ENCODE data around the gene CDH4.

The CDH4 gene

GRCh38 chr20:61522498-61523090 lies 270.5 kb downstream of the CDH4 start:
- no CpG with 5 or more reads among the region's 25 CpGs for WGBS (ENCODE audit: extremely low coverage, insufficient coverage, low lambda C conversion rate)
- Histone ChIP-seq H3K4ac (ENCODE audit: low read depth, low read length) (no peak overlapping the region), H4K5ac (ENCODE audit: low read length) (no peak overlapping the region)

GRCh38 chr20:61523145-61523544 lies 271.1 kb downstream of the CDH4 start:
- no peaks in the 10 kb centered on the region for H3K27me3 ChIP-seq (ENCODE audit: insufficient read depth, low read length, poor library complexity)
- H3K18ac ChIP-seq (ENCODE audit: low read length): no peak overlapping the region
- no peak overlapping the region for H4K5ac ChIP-seq (ENCODE audit: low read length)
- H3K27ac ChIP-seq (ENCODE audit: low read depth, low read length): no peak overlapping the region
- no peak overlapping the region for H3K4me2 ChIP-seq (ENCODE audit: low read length)
- H2AK5ac ChIP-seq (ENCODE audit: low read length): no peak overlapping the region
- H2BK5ac ChIP-seq (ENCODE audit: low read length): no peak overlapping the region
- DNase-seq: no peak
- WGBS (ENCODE audit: extremely low coverage, insufficient coverage, low lambda C conversion rate): no CpG with 5 or more reads among the region's 19 CpGs
- H3K4me3 ChIP-seq (ENCODE audit: low read length): no peak overlapping the region
- no peaks in the 10 kb centered on the region for H3K79me1 ChIP-seq (ENCODE audit: low read length)
- peaks cover 2% of the 10 kb centered on the region for H3K4me1 ChIP-seq (ENCODE audit: control insufficient read depth, low read depth, low read length)
- no peak overlapping the region for H4K8ac ChIP-seq (ENCODE audit: low read depth, low read length)
- no peak overlapping the region for H2BK15ac ChIP-seq (replicated peaks; ENCODE audit: low read depth)
- no peaks in the 10 kb centered on the region for H3K36me3 ChIP-seq (ENCODE audit: control insufficient read depth, insufficient read depth, low read length)
- H3K79me2 ChIP-seq (ENCODE audit: control insufficient read depth, insufficient read depth, low read length): no peaks in the 10 kb centered on the region
- no peak overlapping the region for H3K56ac ChIP-seq (ENCODE audit: low read length)
- H2BK120ac ChIP-seq (ENCODE audit: low read depth, low read length): no peak overlapping the region
- H3K9ac ChIP-seq (ENCODE audit: low read length): no peak overlapping the region
- H3K23ac ChIP-seq (ENCODE audit: low read length): no peak overlapping the region
- H3K4ac ChIP-seq (ENCODE audit: low read depth, low read length): no peak overlapping the region

More at GRCh38 chr20:61522498-61523090, 270.5 kb downstream of the CDH4 start:
- Histone ChIP-seq H3K79me2 (ENCODE audit: control insufficient read depth, insufficient read depth, low read length) (no peaks in the 10 kb centered on the region), H3K36me3 (ENCODE audit: control insufficient read depth, insufficient read depth, low read length) (no peaks in the 10 kb centered on the region), H3K79me1 (ENCODE audit: low read length) (no peaks in the 10 kb centered on the region), H2BK120ac (ENCODE audit: low read depth, low read length) (no peak overlapping the region), H3K27me3 (ENCODE audit: insufficient read depth, low read length, poor library complexity) (no peaks in the 10 kb centered on the region), H3K9ac (ENCODE audit: low read length) (no peak overlapping the region), H3K23ac (ENCODE audit: low read length) (no peak overlapping the region), H2BK15ac (replicated peaks; ENCODE audit: low read depth) (no peak overlapping the region), H3K18ac (ENCODE audit: low read length) (no peak overlapping the region), H3K27ac (ENCODE audit: low read depth, low read length) (no peak overlapping the region), H3K4me2 (ENCODE audit: low read length) (no peak overlapping the region), H3K4me1 (ENCODE audit: control insufficient read depth, low read depth, low read length) (peaks cover 2% of the 10 kb centered on the region), H2AK5ac (ENCODE audit: low read length) (no peak overlapping the region), H2BK5ac (ENCODE audit: low read length) (no peak overlapping the region), H3K56ac (ENCODE audit: low read length) (peak overlapping the region; percentile 22), H4K8ac (ENCODE audit: low read depth, low read length) (no peak overlapping the region), H3K4me3 (ENCODE audit: low read length) (no peak overlapping the region)
- no peak for DNase-seq

GRCh38 chr20:61524951-61525666 lies 273.0 kb downstream of the CDH4 start:
- Histone ChIP-seq H3K4me2 (ENCODE audit: low read length) (no peak overlapping the region), H4K5ac (ENCODE audit: low read length) (no peak overlapping the region), H3K56ac (ENCODE audit: low read length) (peak overlapping the region; percentile 15), H3K9ac (ENCODE audit: low read length) (no peak overlapping the region), H3K18ac (ENCODE audit: low read length) (no peak overlapping the region), H2BK120ac (ENCODE audit: low read depth, low read length) (no peak overlapping the region), H3K79me2 (ENCODE audit: control insufficient read depth, insufficient read depth, low read length) (no peaks in the 10 kb centered on the region), H2AK5ac (ENCODE audit: low read length) (no peak overlapping the region), H3K4me1 (ENCODE audit: control insufficient read depth, low read depth, low read length) (peaks cover 2% of the 10 kb centered on the region), H3K27me3 (ENCODE audit: insufficient read depth, low read length, poor library complexity) (no peaks in the 10 kb centered on the region), H3K4me3 (ENCODE audit: low read length) (no peak overlapping the region), H3K23ac (ENCODE audit: low read length) (no peak overlapping the region), H4K8ac (ENCODE audit: low read depth, low read length) (no peak overlapping the region), H3K79me1 (ENCODE audit: low read length) (no peaks in the 10 kb centered on the region), H3K4ac (ENCODE audit: low read depth, low read length) (no peak overlapping the region), H2BK15ac (replicated peaks; ENCODE audit: low read depth) (no peak overlapping the region), H2BK5ac (ENCODE audit: low read length) (no peak overlapping the region), H3K27ac (ENCODE audit: low read depth, low read length) (no peak overlapping the region), H3K36me3 (ENCODE audit: control insufficient read depth, insufficient read depth, low read length) (no peaks in the 10 kb centered on the region)
- no peak for DNase-seq
- WGBS (ENCODE audit: extremely low coverage, insufficient coverage, low lambda C conversion rate): no CpG with 5 or more reads among the region's 13 CpGs

- H3K9ac ChIP-seq (ENCODE audit: low read length): no peak overlapping the region
- peak; percentile 45 for DNase-seq
- H3K18ac ChIP-seq (ENCODE audit: low read length): no peak overlapping the region
- no peak overlapping the region for H3K4me2 ChIP-seq (ENCODE audit: low read length)
- no peaks in the 10 kb centered on the region for H3K79me2 ChIP-seq (ENCODE audit: control insufficient read depth, insufficient read depth, low read length)
- no peak overlapping the region for H4K8ac ChIP-seq (ENCODE audit: low read depth, low read length)
- no peak overlapping the region for H4K5ac ChIP-seq (ENCODE audit: low read length)
- no peak overlapping the region for H3K23ac ChIP-seq (ENCODE audit: low read length)
- H3K4me3 ChIP-seq (ENCODE audit: low read length): no peak overlapping the region
- no peaks in the 10 kb centered on the region for H3K36me3 ChIP-seq (ENCODE audit: control insufficient read depth, insufficient read depth, low read length)
- WGBS (ENCODE audit: extremely low coverage, insufficient coverage, low lambda C conversion rate): no CpG with 5 or more reads among the region's 21 CpGs
- H2AK5ac ChIP-seq (ENCODE audit: low read length): no peak overlapping the region
- no peak overlapping the region for H3K4ac ChIP-seq (ENCODE audit: low read depth, low read length)
- no peak overlapping the region for H3K27ac ChIP-seq (ENCODE audit: low read depth, low read length)
- no peaks in the 10 kb centered on the region for H3K27me3 ChIP-seq (ENCODE audit: insufficient read depth, low read length, poor library complexity)
- H3K4me1 ChIP-seq (ENCODE audit: control insufficient read depth, low read depth, low read length): peaks cover 2% of the 10 kb centered on the region
- no peak overlapping the region for H2BK15ac ChIP-seq (replicated peaks; ENCODE audit: low read depth)
- no peak overlapping the region for H3K56ac ChIP-seq (ENCODE audit: low read length)
- no peaks in the 10 kb centered on the region for H3K79me1 ChIP-seq (ENCODE audit: low read length)
- H2BK5ac ChIP-seq (ENCODE audit: low read length): no peak overlapping the region
- H2BK120ac ChIP-seq (ENCODE audit: low read depth, low read length): no peak overlapping the region
Observed at GRCh38 chr20:61525781-61526431, 273.8 kb downstream of the CDH4 start.

GRCh38 chr20:61526907-61527306 lies 274.8 kb downstream of the CDH4 start:
- H3K56ac ChIP-seq (ENCODE audit: low read length): no peak overlapping the region
- no peaks in the 10 kb centered on the region for H3K36me3 ChIP-seq (ENCODE audit: control insufficient read depth, insufficient read depth, low read length)
- no peak overlapping the region for H3K4ac ChIP-seq (ENCODE audit: low read depth, low read length)
- no peak overlapping the region for H2BK120ac ChIP-seq (ENCODE audit: low read depth, low read length)
- H3K4me3 ChIP-seq (ENCODE audit: low read length): no peak overlapping the region
- H3K4me1 ChIP-seq (ENCODE audit: control insufficient read depth, low read depth, low read length): no peaks in the 10 kb centered on the region
- no peak overlapping the region for H2BK5ac ChIP-seq (ENCODE audit: low read length)
- no peak overlapping the region for H3K23ac ChIP-seq (ENCODE audit: low read length)
- DNase-seq: no peak
- H3K79me1 ChIP-seq (ENCODE audit: low read length): no peaks in the 10 kb centered on the region
- H3K27ac ChIP-seq (ENCODE audit: low read depth, low read length): no peak overlapping the region
- H3K4me2 ChIP-seq (ENCODE audit: low read length): no peak overlapping the region
- no peak overlapping the region for H4K8ac ChIP-seq (ENCODE audit: low read depth, low read length)
- no peaks in the 10 kb centered on the region for H3K27me3 ChIP-seq (ENCODE audit: insufficient read depth, low read length, poor library complexity)
- no peak overlapping the region for H2AK5ac ChIP-seq (ENCODE audit: low read length)
- no peak overlapping the region for H3K9ac ChIP-seq (ENCODE audit: low read length)
- H3K18ac ChIP-seq (ENCODE audit: low read length): no peak overlapping the region
- no peak overlapping the region for H2BK15ac ChIP-seq (replicated peaks; ENCODE audit: low read depth)
- WGBS (ENCODE audit: extremely low coverage, insufficient coverage, low lambda C conversion rate): no CpG with 5 or more reads among the region's 13 CpGs
- H4K5ac ChIP-seq (ENCODE audit: low read length): no peak overlapping the region
- no peaks in the 10 kb centered on the region for H3K79me2 ChIP-seq (ENCODE audit: control insufficient read depth, insufficient read depth, low read length)

Data from mesendoderm (in vitro differentiated cells).